AG09309 (cell line): ENCODE results near the gene ZNF746.

ENCODE experiments used
- DNase-seq: peaks from one replicate; pipeline ENCODE4 v3.0.0-alpha.2; 2010; ENCODE audit warnings: low read depth
- H3K4me3 ChIP-seq: 2 replicates; pipeline ENCODE4 v1.5.1; 2011; ENCODE audit warnings: mild to moderate bottlenecking, low read depth, low read length, moderate library complexity; ENCODE audit not compliant: control insufficient read depth
- TF ChIP-seq, protein P1 (sequence below): IDR thresholded peaks from 2 replicates; pipeline ENCODE4 v1.5.1; 2011; ENCODE audit warnings: mild to moderate bottlenecking, low read depth, low read length, inconsistent platforms; ENCODE audit not compliant: insufficient read depth, control insufficient read depth; ENCODE audit errors: missing control alignments

The ZNF746 gene

DNA sequence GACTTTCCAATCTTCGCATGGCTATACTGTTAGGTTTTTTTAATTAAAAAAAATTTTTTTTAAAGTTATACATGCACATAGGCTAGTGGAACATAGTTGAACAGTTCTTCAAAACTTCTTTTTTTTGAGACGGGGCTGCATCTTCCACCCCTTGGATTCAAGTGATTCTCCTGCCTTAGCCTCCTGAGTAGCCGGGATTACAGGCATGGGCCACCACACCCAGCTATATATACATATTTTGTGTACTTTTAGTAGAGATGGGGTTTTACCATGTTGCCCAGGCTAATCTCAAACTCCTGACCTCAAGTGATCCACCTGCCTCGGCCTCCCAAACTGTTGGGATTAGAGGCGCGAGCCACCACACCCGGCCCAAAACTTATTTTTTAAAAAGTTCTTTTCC lies 54.1 kb downstream of the ZNF746 start:
- H3K4me3 ChIP-seq = no peak overlapping the region
- DNase-seq = no peak
- TF ChIP-seq, protein P1, sequence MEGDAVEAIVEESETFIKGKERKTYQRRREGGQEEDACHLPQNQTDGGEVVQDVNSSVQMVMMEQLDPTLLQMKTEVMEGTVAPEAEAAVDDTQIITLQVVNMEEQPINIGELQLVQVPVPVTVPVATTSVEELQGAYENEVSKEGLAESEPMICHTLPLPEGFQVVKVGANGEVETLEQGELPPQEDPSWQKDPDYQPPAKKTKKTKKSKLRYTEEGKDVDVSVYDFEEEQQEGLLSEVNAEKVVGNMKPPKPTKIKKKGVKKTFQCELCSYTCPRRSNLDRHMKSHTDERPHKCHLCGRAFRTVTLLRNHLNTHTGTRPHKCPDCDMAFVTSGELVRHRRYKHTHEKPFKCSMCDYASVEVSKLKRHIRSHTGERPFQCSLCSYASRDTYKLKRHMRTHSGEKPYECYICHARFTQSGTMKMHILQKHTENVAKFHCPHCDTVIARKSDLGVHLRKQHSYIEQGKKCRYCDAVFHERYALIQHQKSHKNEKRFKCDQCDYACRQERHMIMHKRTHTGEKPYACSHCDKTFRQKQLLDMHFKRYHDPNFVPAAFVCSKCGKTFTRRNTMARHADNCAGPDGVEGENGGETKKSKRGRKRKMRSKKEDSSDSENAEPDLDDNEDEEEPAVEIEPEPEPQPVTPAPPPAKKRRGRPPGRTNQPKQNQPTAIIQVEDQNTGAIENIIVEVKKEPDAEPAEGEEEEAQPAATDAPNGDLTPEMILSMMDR = no peak

DNA sequence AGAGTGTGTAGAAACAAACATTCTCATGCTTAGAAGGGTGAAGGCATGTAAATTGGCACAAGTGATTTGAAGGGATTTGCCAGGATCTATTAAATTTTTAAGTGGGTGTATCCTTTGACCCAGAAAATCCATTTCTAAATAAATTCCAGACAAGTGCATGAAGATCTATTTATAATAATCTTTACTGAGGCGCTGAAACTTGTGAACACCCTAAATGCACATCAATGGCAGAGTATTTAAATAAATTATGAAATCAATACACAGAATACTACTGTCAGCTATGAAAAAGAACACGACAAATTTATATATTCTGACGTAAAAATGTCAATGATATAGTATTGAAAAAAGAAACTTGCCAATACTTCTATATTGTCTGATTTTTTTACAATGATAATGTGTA lies 54.7 kb downstream of the ZNF746 start:
- no peak for DNase-seq
- no peak overlapping the region for H3K4me3 ChIP-seq
- TF ChIP-seq, protein P1 = no peak

DNA sequence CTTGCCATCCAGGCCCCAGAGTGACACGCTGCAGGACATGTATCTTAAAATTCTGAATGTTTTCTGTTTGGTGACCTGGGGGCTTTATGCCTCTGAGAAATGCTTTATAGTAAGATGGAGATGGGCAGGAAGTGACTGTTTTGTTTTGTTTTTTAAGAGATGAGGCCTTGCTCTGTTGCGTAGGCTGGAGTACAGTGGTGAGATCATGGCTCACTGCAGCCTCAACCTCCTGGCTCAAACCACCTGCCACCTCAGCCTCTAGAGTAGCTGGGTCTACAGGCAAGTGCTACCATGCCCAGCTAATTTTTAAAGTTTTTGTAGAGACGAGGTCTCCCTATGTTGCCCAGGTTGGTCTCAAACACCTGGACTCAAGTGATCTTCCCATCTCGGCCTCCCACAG lies 57.4 kb downstream of the ZNF746 start:
- H3K4me3 ChIP-seq = no peak overlapping the region
- TF ChIP-seq, protein P1 = no peak
- no peak for DNase-seq

- H3K4me3 ChIP-seq = no peak overlapping the region
- DNase-seq = no peak
- TF ChIP-seq, protein P1 = no peak
Observed at GRCh38 chr7:149436358-149436757, 61.3 kb downstream of the ZNF746 start.

GRCh38 chr7:149433124-149433523 lies 64.5 kb downstream of the ZNF746 start:
- no peak overlapping the region for H3K4me3 ChIP-seq
- DNase-seq = no peak
- TF ChIP-seq, protein P1 = no peak

DNA sequence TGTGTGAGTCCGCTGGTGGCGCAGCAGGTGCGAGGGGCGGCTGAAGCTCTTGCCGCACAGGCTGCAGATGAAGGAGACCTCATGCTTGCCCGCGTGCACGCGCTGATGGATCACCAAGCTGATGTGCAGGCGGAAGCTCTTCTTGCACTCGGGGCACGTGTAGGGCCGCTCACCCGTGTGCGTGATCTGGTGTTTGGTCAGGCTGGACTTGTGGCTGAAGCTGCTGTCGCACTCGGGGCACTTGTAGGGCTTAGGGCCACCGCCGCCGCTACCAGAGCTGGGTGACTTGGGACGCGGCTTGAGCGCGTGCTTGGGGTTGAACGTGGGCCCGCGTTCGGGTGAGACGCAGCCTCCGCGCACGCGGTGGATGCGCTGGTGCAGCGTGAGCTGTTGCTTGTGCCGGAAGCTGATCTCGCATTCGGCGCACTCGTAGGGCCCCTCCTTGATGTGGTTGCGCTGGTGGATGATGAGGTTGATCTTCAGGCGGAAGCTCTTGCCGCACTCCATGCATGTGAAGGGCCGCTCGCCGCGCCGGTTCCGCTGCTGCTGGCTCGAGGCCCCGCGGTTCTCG lies 65.4 kb downstream of the ZNF746 start:
- TF ChIP-seq, protein P1 = no peak
- no peak for DNase-seq
- H3K4me3 ChIP-seq = no peak overlapping the region
